DOHH2 (cell line): ENCODE results near the gene MZF1.

Source experiments
- EZH2phosphoT487 ChIP-seq: fragments of 200-600 bp; sonication (generic); IDR thresholded peaks from 2 replicates; pipeline ENCODE4 v1.6.1; 2017; ENCODE audit warnings: borderline replicate concordance, mild to moderate bottlenecking, antibody characterized with exemption, low read length, moderate library complexity, mixed read lengths
- TF ChIP-seq, protein P1 (sequence below): fragments of 200-600 bp; sonication (generic); IDR thresholded peaks from one replicate; pipeline ENCODE4 v1.5.1; 2014; ENCODE audit warnings: antibody characterized with exemption, mild to moderate bottlenecking, low read depth, low read length; ENCODE audit not compliant: poor library complexity, severe bottlenecking

DNA sequence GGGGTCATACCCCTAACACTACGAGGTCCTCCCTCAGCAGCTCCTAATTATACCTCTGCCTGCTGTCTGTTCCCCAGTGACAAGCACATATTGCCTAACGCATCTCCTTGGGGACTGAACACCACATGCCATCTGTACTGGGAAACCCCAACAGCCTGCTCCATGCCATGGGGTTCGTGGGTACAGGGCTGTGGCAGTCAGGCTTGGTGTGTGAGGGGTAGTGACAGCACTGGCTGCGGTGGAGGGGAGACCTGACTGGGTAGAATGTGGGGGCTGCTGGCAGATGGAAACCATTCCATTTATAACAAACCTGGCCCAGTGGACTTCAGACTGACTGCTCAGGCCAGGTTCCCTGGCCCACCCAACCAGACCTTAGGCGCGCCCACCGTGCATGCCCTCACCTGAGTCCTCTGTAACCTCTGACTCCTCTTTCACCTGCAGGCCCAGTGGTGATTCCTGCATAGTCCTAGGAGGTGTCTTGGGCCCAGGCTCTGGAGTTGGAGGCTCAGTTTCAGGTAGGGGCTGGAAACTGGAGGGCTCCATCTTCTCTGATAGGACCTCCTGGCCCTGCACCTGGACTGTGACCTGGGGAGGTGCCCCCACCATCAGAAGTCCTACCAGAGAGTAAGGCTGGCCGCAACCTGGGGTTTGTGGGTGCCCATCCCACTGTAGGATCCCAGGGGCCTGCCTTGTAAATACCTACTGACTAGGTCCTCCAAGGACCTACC lies 3.0 kb downstream of the MZF1 start:
- TF ChIP-seq, protein P1, sequence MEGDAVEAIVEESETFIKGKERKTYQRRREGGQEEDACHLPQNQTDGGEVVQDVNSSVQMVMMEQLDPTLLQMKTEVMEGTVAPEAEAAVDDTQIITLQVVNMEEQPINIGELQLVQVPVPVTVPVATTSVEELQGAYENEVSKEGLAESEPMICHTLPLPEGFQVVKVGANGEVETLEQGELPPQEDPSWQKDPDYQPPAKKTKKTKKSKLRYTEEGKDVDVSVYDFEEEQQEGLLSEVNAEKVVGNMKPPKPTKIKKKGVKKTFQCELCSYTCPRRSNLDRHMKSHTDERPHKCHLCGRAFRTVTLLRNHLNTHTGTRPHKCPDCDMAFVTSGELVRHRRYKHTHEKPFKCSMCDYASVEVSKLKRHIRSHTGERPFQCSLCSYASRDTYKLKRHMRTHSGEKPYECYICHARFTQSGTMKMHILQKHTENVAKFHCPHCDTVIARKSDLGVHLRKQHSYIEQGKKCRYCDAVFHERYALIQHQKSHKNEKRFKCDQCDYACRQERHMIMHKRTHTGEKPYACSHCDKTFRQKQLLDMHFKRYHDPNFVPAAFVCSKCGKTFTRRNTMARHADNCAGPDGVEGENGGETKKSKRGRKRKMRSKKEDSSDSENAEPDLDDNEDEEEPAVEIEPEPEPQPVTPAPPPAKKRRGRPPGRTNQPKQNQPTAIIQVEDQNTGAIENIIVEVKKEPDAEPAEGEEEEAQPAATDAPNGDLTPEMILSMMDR, result no peak
- TF ChIP-seq EZH2phosphoT487, result no peak
